Activated naive CD4-positive, alpha-beta T cell treated with anti-CD3 and anti-CD28 coated beads, Interleukin-2, amount 10 ng/mL, durations not matched to agents 5 hours and 36 hours (primary cell): ENCODE measurements around the gene SPACA9. TPM values are rescaled to one million over a fixed set of nuclear protein-coding genes. Genes with fewer than 3 reads are reported as not detected.

Experiments
- total RNA-seq, 2 experiments: library from RNA; stranded (reverse); gene quantifications; one replicate each; pipeline ENCODE4 v1.2.3, GENCODE V29; 2021

Gene SPACA9
- total RNA-seq, result 1 to 10 TPM; 1.3 to 2.7 TPM

DNA sequence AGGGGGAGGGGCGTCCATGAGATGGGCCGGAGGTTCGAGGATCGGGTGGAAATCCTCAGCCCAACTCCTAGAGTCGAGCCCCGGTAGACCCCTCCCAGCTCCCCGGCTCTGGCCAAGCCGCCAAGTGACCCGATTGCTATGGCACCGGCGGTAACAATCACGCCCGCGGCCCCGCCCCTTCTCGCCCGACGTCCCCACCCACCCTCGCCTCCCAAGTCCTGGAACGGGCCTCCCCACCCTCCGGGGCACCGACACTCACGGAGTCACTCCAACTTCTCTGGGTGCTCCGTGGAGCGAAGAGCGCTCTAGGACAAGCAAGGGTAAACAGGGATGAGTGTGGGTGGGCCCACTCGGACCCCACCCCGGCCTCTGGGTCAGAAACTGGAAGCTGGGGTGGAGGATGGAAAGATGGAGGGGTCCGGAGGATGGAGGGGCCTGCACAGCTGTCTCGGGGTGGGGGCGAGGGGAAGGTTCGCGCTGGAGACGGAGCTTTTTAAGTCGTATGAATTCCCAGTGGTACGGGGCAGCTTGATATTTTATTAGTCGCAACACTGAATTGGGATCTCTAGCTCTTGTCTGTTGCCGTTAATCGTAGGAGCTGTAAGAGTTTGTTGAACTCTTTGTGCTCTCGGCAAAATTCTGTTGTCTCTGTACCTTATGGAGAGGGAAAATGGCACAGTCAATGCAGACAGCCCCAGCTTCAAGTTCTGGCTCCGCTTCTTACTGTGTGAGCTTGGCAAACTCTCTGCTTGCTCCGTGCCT lies at the start of gene SPACA9:
TSS of gene SPACA9 (plus strand) at position 204 of the 762 bp plus-strand sequence. CDS start 5,050 bp downstream, outside the sequence.

DNA sequence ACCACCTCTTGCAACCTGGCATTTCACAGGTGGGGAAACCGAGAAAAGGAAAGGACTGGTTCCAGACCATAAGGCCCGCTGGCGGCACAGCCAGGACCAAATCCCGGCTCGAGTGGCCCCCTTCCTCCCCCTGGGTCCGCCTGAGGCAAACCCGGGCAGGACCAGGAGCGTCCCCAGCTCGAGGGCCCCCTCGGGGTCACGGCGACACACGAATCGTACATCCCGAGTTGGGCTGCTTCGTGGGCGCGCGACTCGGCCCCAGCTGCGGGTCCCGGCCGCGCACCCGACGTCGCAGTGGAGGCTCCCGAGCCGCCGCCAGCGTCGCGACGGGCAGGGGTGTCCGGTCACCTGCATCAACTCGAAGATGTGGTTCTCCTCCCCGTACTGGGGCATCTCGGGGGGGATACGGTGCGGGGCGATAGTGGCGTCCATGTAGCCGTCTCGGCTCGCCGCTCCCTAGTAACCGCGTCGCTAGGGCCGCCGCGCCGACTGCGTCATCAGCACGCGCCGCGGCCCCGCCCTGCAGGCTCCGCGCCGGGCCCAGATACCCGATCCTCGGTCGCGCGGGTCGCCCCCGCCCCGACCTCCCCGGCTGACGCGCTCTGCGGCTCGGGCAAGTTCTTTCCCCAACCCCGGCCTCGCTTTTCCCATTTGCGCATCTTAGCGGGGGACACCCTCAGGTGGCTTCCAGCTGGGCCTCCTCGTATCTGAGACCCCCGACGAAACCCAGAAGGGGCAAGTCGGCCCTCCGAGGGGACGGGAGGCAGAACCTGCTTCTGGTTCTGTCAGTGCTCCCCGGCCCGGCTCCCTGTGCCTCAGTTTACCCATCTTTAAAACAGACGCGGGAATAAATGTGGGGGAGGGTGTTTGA lies 639 bp upstream of the SPACA9 start, which contains the start of gene AK8:
TSS of gene AK8 (minus strand) at position 461 of the 871 bp plus-strand sequence. CDS start at position 432, 29 bp downstream.

Other genes starting within 250 kb of the SPACA9 start
- 10 to 100 TPM; 12.9 to 14.2 TPM for gene DDX31, start 208.9 kb upstream of the SPACA9 start, total RNA-seq
- 10 to 100 TPM; 11.5 to 12.1 TPM for gene GTF3C4, start 208.4 kb upstream of the SPACA9 start, total RNA-seq
- not detected for gene AK8, start 614 bp upstream of the SPACA9 start, total RNA-seq
- 10 to 100 TPM; 37.4 to 39.1 TPM for gene TSC1, start 65.7 kb downstream of the SPACA9 start, total RNA-seq
- not detected for gene GFI1B, start 99.8 kb downstream of the SPACA9 start, total RNA-seq
- gene GTF3C5, start 152.1 kb downstream of the SPACA9 start, total RNA-seq, result 10 to 100 TPM; 66.6 to 67.5 TPM
- gene CEL, start 183.1 kb downstream of the SPACA9 start, total RNA-seq, result 1 to 10 TPM; 2.2 to 2.6 TPM
- gene RALGDS, start 242.3 kb downstream of the SPACA9 start, total RNA-seq, result 10 to 100 TPM; 82.4 to 83.8 TPM